NB4 (cell line): ENCODE data around the gene PLXDC1.
A peak's percentile ranks its signal among the peaks of the same experiment; 100 is the strongest.

Source experiments
- DNase-seq: peaks from one replicate; pipeline ENCODE4 v3.0.0; 2010; ENCODE audit warnings: low read depth
- H3K4me3 ChIP-seq: one replicate; pipeline ENCODE4 v1.5.1; 2011; ENCODE audit warnings: mild to moderate bottlenecking, low read depth, low read length, moderate library complexity
- MYC ChIP-seq: IDR thresholded peaks from 2 replicates; pipeline ENCODE4 v1.6.1; 2011; ENCODE audit warnings: low read depth, low read length
- POLR2A ChIP-seq: IDR thresholded peaks from 2 replicates; pipeline ENCODE4 v1.6.1; 2011; ENCODE audit warnings: mild to moderate bottlenecking; ENCODE audit not compliant: insufficient read length; ENCODE audit errors: extremely low read depth
- TF ChIP-seq, protein P1 (sequence below): IDR thresholded peaks from one replicate; pipeline ENCODE4 v1.5.1; 2012; ENCODE audit warnings: low read depth, low read length
- TF ChIP-seq, protein P2 (sequence below): IDR thresholded peaks from 2 replicates; pipeline ENCODE4 v1.6.1; 2011; ENCODE audit warnings: low read depth, low read length

Gene PLXDC1

DNA sequence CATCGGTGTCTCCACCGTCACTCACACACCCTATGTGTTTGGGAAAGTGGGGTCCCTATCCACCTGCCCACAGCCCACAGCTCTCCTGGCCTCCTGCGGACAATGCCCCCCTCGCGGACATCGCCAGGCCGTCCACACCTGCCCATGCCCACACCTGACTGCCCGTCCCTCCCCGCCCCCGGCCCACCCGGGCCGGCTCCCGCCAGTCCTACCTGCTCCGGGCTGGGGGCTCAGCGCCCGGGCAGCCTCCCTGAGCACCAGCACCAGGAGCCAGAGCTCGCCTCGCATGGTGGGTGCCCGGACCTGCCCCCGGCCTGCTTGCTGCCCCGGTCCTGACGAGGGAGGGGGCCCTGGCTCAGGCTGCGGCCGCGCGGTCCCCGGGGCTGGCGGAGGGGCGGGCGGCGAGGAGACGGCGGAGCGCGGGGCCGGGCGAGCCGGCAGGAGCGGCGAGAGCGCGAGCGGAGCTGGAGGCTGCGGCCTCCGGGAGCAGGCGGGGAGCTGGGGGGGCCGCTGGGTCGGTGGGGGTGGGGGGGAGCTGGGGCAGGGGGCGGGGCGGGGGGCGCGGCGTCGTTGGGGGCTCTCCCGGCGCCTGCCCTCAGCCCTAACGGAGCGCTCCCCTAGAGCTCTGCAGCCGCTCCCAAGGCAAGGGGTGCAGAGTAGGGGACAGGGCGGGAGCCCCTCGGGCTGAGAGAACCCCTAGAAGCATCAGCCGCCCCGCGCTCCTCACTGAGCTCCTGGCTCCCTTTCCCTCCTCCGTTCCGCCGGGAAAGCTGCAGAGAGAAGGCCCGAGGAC is at the start of gene PLXDC1:
TSS of gene PLXDC1 (minus strand) at position 488 of the 793 bp plus-strand sequence. CDS start at position 288, 200 bp downstream.
- H3K4me3 ChIP-seq = no peak within 1 kb of the TSS
- DNase-seq = no peak

DNA sequence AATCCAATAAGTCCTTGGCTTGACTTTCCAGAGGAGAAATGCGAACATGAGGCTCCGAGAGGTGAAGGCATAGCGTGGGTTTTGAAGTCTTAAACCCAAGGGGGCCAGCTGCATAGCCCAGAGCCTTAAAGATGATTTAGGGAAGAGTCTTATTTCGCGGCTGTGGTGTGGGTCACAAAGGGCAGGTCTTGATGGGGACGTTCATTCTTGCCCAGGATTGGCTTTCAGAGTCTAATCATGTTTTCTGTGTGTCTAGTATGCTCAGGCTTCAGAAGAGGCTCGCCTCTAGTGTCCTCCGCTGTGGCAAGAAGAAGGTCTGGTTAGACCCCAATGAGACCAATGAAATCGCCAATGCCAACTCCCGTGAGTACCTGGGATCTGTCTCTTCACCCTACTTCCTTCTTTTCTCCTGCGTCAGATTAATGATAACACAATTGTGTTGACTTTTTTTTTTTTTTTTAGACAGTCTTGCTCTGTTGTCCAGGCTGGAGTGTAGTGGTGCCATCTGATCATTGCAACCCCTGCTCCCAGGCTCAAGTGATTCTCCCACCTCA is 49.6 kb upstream of the PLXDC1 start:
- no peak for TF ChIP-seq MYC
- TF ChIP-seq, protein P1, sequence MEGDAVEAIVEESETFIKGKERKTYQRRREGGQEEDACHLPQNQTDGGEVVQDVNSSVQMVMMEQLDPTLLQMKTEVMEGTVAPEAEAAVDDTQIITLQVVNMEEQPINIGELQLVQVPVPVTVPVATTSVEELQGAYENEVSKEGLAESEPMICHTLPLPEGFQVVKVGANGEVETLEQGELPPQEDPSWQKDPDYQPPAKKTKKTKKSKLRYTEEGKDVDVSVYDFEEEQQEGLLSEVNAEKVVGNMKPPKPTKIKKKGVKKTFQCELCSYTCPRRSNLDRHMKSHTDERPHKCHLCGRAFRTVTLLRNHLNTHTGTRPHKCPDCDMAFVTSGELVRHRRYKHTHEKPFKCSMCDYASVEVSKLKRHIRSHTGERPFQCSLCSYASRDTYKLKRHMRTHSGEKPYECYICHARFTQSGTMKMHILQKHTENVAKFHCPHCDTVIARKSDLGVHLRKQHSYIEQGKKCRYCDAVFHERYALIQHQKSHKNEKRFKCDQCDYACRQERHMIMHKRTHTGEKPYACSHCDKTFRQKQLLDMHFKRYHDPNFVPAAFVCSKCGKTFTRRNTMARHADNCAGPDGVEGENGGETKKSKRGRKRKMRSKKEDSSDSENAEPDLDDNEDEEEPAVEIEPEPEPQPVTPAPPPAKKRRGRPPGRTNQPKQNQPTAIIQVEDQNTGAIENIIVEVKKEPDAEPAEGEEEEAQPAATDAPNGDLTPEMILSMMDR = no peak
- no peak for TF ChIP-seq POLR2A
- TF ChIP-seq, protein P2, sequence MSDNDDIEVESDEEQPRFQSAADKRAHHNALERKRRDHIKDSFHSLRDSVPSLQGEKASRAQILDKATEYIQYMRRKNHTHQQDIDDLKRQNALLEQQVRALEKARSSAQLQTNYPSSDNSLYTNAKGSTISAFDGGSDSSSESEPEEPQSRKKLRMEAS = no peak
- peak; percentile 59 for DNase-seq
- H3K4me3 ChIP-seq = peak overlapping the region; percentile 99

More for the DNA sequence above, at the start of gene PLXDC1:
- TF ChIP-seq, protein P2 = no peak
- TF ChIP-seq MYC = no peak
- TF ChIP-seq POLR2A = no peak
- TF ChIP-seq, protein P1 = no peak

DNA sequence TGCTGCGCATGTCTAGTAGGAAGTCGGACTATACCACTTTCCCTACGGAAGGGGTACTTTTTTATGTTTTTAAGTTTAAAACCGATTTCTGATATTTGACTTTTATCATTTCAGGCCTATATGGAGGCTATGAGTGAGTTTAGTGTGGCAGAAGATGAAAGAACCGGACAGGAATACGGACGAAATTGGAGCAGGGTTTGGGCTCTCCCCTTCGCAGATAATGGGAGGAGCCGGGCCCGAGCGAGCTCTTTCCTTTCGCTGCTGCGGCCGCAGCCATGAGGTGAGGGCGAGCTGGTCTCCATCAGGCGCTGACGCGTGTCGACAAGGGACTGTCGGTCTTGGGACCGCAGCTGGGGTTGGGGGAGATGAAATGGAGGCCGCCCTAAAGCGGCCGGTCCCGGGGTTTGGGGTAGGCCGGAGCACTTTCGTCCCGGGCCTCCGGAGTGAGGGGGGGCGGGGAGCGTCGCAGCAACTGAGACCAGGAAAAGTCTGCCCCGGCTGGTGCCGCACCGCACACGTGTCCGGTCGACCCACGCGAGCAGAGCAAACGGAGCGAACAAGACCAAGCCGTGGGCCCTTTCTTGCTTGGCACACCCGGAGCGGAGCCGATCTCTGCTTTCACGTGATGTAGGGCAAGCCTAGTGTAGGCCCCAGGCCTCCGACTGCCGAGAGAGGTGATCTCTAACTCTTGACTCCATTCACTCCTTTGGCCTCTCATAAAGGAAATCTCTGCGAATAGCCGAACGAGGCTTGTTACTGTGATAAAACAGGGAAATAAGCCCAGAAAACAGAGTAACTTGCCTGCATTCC is 48.8 kb upstream of the PLXDC1 start, which contains the start of gene RPL19:
TSS of gene RPL19 (plus strand) at position 214 of the 810 bp plus-strand sequence. CDS start at position 276, 62 bp downstream.
- peak within 1 kb of the TSS; percentile 99 for H3K4me3 ChIP-seq
- peak; percentile 50 for DNase-seq
- peak; percentile 80 for TF ChIP-seq MYC
- TF ChIP-seq, protein P1 = no peak
- peak; percentile 94 for TF ChIP-seq POLR2A
- TF ChIP-seq, protein P2 = no peak

DNA sequence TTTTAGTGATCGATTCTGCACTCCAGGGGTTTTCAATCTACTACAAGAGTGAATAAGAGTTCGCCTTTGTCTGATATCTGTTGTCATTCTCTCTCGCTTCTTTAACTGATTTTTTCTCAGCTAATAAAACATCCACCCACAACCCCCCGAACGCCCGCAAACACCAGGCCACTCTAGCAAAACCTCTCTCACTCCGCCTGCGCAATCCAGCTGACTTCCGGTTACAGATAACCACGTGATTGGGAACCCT is 48.3 kb upstream of the PLXDC1 start:
- H3K4me3 ChIP-seq = peak overlapping the region; percentile 99
- TF ChIP-seq MYC = peak; percentile 48; the same call in 1 of the 2 replicates
- TF ChIP-seq, protein P1 = no peak
- TF ChIP-seq POLR2A = no peak
- TF ChIP-seq, protein P2 = peak; percentile 99
- DNase-seq = peak; percentile 98

- TF ChIP-seq, protein P2 = no peak
- TF ChIP-seq POLR2A = no peak
- TF ChIP-seq MYC = no peak
- TF ChIP-seq, protein P1 = no peak
- no peak overlapping the region for H3K4me3 ChIP-seq
- peak; percentile 67 for DNase-seq
Observed at GRCh38 chr17:39198186-39198566, 46.7 kb upstream of the PLXDC1 start.
